ENCODE results near the gene SLC7A6.

The SLC7A6 gene

GRCh38 chr16:68310774-68311511, 46.6 kb downstream of the SLC7A6 start, which contains the start of the genes PRMT7 and SLC7A6OS:
Gene PRMT7 (plus strand): TSS chr16:68311019. CDS start chr16:68315980, 4,961 bp downstream.
Gene SLC7A6OS (minus strand): TSS chr16:68310946. CDS start chr16:68310926, 20 bp downstream.
- peak; percentile 95 for DNase-seq

GRCh38 chr16:68313116-68313515, 48.8 kb downstream of the SLC7A6 start:
- no peak for DNase-seq

GRCh38 chr16:68319185-68319908, 55.0 kb downstream of the SLC7A6 start:
- DNase-seq = peak; percentile 16

GRCh38 chr16:68324336-68324735, 60.0 kb downstream of the SLC7A6 start:
- DNase-seq = no peak

GRCh38 chr16:68324780-68325357, 60.5 kb downstream of the SLC7A6 start:
- DNase-seq = no peak

- peak; percentile 88 for DNase-seq
These were observed 64.0 kb downstream of the SLC7A6 start for GRCh38 chr16:68328151-68328859.

GRCh38 chr16:68328860-68329390, 64.6 kb downstream of the SLC7A6 start:
- DNase-seq = no peak

GRCh38 chr16:68331879-68332410, 67.6 kb downstream of the SLC7A6 start:
- peak; percentile 10 for DNase-seq

GRCh38 chr16:68332411-68333121, 68.2 kb downstream of the SLC7A6 start:
- DNase-seq = peak; percentile 71

GRCh38 chr16:68335175-68335574, 70.8 kb downstream of the SLC7A6 start:
- no peak for DNase-seq

GRCh38 chr16:68338326-68339119, 74.2 kb downstream of the SLC7A6 start:
- DNase-seq = no peak

GRCh38 chr16:68339214-68339613, 74.9 kb downstream of the SLC7A6 start:
- DNase-seq = no peak

- no peak for DNase-seq
These were observed 78.3 kb downstream of the SLC7A6 start for GRCh38 chr16:68342620-68343019.

- DNase-seq = no peak
These were observed 78.8 kb downstream of the SLC7A6 start for GRCh38 chr16:68343137-68343536.

- no peak for DNase-seq
These were observed 79.9 kb downstream of the SLC7A6 start for GRCh38 chr16:68344252-68344651.

- DNase-seq = no peak
These were observed 81.1 kb downstream of the SLC7A6 start for GRCh38 chr16:68345351-68345810.

GRCh38 chr16:68345958-68346635, 81.8 kb downstream of the SLC7A6 start:
- no peak for DNase-seq

GRCh38 chr16:68346892-68347480, 82.7 kb downstream of the SLC7A6 start:
- no peak for DNase-seq

GRCh38 chr16:68347605-68348004, 83.3 kb downstream of the SLC7A6 start:
- DNase-seq = no peak

All from suppressor macrophage treated with lipopolysaccharide for 4 hours (primary cell).